Activated CD8-positive, alpha-beta T cell treated with anti-CD3 and anti-CD28 coated beads, Interleukin-2, amount 10 ng/mL, durations not matched to agents 7 days and 5 days (primary cell): ENCODE results near the gene PRPF8. TPM values are rescaled to one million over a fixed set of nuclear protein-coding genes. Genes with fewer than 3 reads are reported as not detected.
A peak's percentile ranks its signal among the peaks of the same experiment; 100 is the strongest.

Experiments used
- ATAC-seq: fragments of 150-1000 bp; cut with Tn5 transposase; one replicate; pipeline ENCODE4 v1.10.0; 2021; ENCODE audit warnings: moderate library complexity
- CTCF ChIA-PET: fragments of 350-600 bp; sonication (Branson Sonifier 250); formaldehyde crosslinking; loops from one replicate; lab custom pipeline; 2021; ENCODE audit warnings: antibody characterized with exemption; lab: Charles Lee
- POLR2A ChIA-PET: fragments of 350-600 bp; sonication (Branson Sonifier 250); formaldehyde crosslinking; loops from one replicate; lab custom pipeline; 2021; ENCODE audit warnings: antibody characterized with exemption; lab: Charles Lee
- DNase-seq: peaks from one replicate; pipeline ENCODE4 v3.0.0-alpha.2; 2020
- H3K27ac Mint-ChIP-seq: one replicate; pipeline ENCODE4 v1.8.0; 2021; ENCODE audit warnings: mild to moderate bottlenecking, mixed read lengths
- H3K27me3 Mint-ChIP-seq: one replicate; pipeline ENCODE4 v1.8.0; 2021; ENCODE audit warnings: low read depth, mixed read lengths
- H3K36me3 Mint-ChIP-seq: one replicate; pipeline ENCODE4 v1.8.0; 2021; ENCODE audit warnings: low read depth, mixed read lengths
- H3K4me1 Mint-ChIP-seq: one replicate; pipeline ENCODE4 v1.8.0; 2021; ENCODE audit warnings: low read depth, mixed read lengths
- H3K4me3 Mint-ChIP-seq: one replicate; pipeline ENCODE4 v1.8.0; 2021; ENCODE audit warnings: mild to moderate bottlenecking, mixed read lengths
- H3K9me3 Mint-ChIP-seq: one replicate; pipeline ENCODE4 v1.8.0; 2022; ENCODE audit warnings: mixed read lengths; ENCODE audit not compliant: insufficient read depth
- total RNA-seq, 2 experiments: library from RNA; stranded (reverse); gene quantifications; one replicate each; pipeline ENCODE4 v1.2.3, GENCODE V29; 2021

PRPF8 gene
- total RNA-seq, 2 experiments from 2014 or later: 309 to 321 TPM

DNA sequence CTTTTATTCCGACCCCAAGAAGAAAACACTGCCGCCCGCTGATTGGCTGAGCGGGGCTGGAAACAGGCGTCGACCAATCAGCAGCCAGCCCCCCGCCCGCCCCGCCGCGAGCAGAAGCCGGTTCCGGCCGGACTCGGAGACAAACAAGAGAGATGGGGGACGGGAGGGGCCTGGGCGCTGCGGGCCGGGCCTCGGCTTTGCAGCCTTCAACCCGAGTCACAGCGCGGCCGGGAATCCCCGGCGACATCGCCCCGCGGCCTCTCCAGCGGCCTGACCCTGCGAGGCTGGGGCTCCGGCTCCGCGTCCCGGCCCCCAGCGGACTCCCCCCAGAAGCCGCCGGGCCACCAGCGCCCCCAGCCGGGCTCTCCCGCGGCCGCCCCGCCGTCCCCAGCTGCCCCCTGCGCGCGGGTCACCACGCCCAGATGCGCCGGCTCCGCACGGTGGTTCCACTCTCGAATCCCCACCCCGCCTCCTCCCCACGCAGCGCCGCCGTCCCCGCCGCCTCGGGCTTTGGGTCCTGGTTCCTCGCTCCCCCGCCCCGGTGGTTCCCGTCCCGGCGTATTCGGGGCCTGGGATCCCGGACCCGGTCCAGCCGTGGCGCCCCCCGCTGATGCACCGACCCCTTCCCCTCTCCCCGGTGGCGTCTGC is 55.7 kb downstream of the PRPF8 start:
- ChIA-PET POLR2A (interaction anchor here (1.2 to 2.2 kb wide), 2 partner anchors 10 to 55 kb away, joined by 3 to 6 read pairs; no protein-coding TSS in a partner anchor), CTCF (interaction anchor here (0.8 to 6.6 kb wide), 16 partner anchors 10 to 297 kb away, joined by 3 to 94 read pairs (median 9); partner anchors contain the start of genes INPP5K and RILP)
- Mint-ChIP-seq H3K27ac (peak overlapping the region; percentile 77), H3K27me3 (peaks cover 22% of the 10 kb centered on the region), H3K9me3 (no peaks in the 10 kb centered on the region), H3K36me3 (no peaks in the 10 kb centered on the region), H3K4me3 (peak overlapping the region; percentile 85), H3K4me1 (peaks cover 28% of the 10 kb centered on the region)
- ATAC-seq: peak; percentile 85
- DNase-seq: peak; percentile 94

DNA sequence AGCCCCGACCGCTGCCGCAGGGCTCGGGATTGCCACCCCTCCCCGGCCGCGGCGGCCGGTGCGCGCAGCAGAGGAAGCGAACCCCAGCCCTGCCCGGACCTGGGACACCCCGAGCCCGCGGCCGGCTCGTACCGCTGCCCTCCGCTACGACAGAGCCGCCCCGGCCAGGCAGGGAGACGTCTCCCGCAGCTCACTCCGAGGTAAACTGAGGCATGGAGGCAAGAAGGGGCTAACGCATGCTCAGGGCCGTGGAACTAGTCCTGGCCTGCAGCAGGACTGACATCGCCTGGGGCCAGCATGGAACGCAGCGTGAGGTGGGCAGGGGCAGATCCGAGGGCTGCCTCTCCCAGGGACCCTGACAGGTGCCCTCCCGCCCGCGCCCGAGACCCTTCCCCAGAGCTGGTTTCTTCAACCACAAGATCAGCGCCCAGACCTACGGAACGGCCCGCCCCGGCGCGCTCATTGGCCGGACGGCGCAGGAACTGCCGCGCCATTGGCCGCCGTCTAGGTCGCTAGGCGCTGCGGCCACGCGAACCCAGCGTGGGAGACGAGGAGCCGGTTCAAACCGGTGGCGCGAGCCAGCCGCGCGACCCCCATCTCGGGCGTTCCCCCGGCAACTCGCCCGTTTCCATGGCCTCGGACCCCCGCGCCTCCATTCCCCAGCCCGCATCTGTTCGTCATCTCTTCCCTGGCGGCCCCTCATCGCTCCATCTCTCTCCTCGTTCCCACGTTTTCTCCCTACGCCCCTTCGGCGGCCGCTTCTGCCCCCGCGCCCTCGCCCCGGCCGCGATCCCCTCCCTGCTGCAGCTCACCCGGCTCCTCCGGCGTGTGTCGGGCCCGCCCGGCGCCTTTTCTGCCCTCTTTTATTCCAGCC is 56.4 kb downstream of the PRPF8 start, which contains the start of gene SLC43A2:
Gene SLC43A2 (minus strand): TSS at position 853 of the 874 bp plus-strand sequence. CDS start 960 bp downstream, outside the sequence.
- ChIA-PET POLR2A (interaction anchor here (0.5 to 2.2 kb wide), 3 partner anchors 21 to 260 kb away, joined by 3 to 6 read pairs (median 5); no protein-coding TSS in a partner anchor), CTCF (interaction anchor here (2.0 to 6.6 kb wide), 4 partner anchors 10 to 112 kb away, joined by 12 to 94 read pairs (median 18); partner anchors contain the start of gene INPP5K)
- ATAC-seq (peak; percentile 78), DNase-seq (peak; percentile 78)
- Mint-ChIP-seq H3K4me1 (peaks cover 28% of the 10 kb centered on the region), H3K27ac (peak within 1 kb of the TSS; percentile 78), H3K9me3 (no peaks in the 10 kb centered on the region), H3K4me3 (peak within 1 kb of the TSS; percentile 85), H3K27me3 (peaks cover 22% of the 10 kb centered on the region), H3K36me3 (no peaks in the 10 kb centered on the region)

DNA sequence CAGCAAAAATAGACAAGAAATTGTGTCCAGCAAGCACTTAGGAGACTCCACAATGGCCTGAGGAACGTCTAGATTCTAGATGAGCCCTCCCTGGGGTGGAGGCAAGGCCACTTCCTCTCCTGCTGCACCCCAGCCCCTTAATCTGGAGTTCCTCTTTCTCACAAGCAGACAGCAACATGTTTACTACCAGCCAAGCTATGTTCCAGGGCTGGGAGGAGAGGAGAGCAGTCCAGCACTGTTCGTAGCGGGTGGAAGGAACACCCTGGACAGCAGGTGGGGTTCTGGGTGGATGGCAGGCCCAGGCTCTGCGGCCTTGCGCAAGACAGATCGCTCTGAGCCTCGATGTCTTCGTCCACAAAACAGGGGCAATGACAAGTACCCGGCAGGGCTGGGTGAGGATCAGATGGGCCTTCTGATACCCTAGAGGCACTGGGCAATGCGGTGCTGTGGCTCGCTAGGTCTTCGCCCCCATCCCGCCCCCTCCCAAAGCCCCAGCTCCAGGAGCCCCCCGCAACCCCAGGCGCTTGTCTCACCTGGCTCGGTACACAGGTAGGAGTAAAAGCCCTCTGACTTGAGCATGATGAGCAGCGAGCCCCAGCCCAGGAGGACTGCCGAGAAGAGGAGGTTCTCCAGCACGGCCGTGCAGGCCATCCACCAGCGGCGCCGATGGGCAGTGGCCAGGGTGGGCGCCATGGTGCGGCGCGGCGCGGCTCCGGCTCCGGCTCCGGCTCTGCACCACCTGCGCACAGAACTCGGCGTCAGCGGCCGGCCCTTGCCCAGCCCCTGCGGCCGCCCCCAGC is 57.3 kb downstream of the PRPF8 start:
- Mint-ChIP-seq H3K27ac (no peak overlapping the region), H3K27me3 (peaks cover 22% of the 10 kb centered on the region), H3K4me1 (peaks cover 28% of the 10 kb centered on the region), H3K9me3 (no peaks in the 10 kb centered on the region), H3K4me3 (peak overlapping the region; percentile 40), H3K36me3 (no peaks in the 10 kb centered on the region)
- no peak for DNase-seq
- no peak for ATAC-seq
- ChIA-PET POLR2A (interaction anchor here (0.5 to 2.2 kb wide), 3 partner anchors 20 to 259 kb away, joined by 3 to 6 read pairs (median 5); no protein-coding TSS in a partner anchor), CTCF (interaction anchor here (1.4 to 6.6 kb wide), 2 partner anchors 54 to 262 kb away, joined by 3 to 94 read pairs; no protein-coding TSS in a partner anchor)

DNA sequence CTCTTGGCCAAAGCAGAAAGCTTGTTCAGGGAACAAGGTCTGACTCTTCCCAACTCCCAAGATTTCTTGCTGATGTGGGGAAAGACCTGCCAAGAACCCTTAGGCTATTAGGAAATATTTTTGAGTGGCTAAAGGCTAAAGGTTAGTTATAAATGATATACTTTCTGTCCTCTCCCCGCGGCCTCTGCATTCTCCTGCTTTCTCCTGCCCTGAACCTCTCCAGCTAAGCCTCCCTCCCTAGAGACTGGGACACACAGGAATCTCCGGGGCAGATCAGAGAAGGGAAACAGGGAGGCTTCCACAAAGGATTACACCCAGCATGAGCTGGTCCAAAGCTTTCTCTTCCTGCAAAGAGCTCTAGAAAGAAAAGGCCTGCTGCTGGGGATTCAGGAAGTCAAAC is 58.3 kb downstream of the PRPF8 start:
- peaks cover 28% of the 10 kb centered on the region for H3K4me1 Mint-ChIP-seq
- no peaks in the 10 kb centered on the region for H3K36me3 Mint-ChIP-seq
- ChIA-PET POLR2A (interaction anchor here (1.0 kb wide), 1 partner anchor 22 kb away, joined by 3 read pairs; no protein-coding TSS in a partner anchor), CTCF (interaction anchor here (1.4 to 6.6 kb wide), 2 partner anchors 53 to 261 kb away, joined by 3 to 94 read pairs; no protein-coding TSS in a partner anchor)
- H3K27me3 Mint-ChIP-seq: peaks cover 19% of the 10 kb centered on the region
- H3K4me3 Mint-ChIP-seq: no peak overlapping the region
- no peak overlapping the region for H3K27ac Mint-ChIP-seq
- no peak for DNase-seq
- no peaks in the 10 kb centered on the region for H3K9me3 Mint-ChIP-seq
- no peak for ATAC-seq

DNA sequence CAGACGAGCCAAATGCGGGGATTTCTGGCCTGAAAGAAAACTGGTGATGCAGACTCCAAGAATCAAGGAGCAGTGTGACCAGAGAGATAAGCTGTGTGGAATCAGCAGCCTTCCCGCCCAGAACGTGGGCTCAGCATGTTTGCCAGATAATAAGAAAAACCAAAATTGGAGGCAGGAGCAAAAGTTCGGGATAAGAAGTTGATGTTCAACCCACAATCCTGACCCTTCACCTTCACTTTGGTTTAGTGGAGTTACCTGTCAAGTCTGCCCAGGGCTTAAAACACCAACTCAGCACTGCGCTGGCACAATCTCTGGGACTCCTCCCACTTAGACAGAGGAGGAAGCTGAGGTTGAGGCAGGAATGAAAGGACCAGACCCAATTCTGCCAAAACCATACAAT is 59.1 kb downstream of the PRPF8 start:
- H3K4me3 Mint-ChIP-seq: no peak overlapping the region
- ChIA-PET POLR2A (no interaction called here), CTCF (interaction anchor here (1.4 to 6.6 kb wide), 2 partner anchors 52 to 260 kb away, joined by 3 to 94 read pairs; no protein-coding TSS in a partner anchor)
- no peaks in the 10 kb centered on the region for H3K9me3 Mint-ChIP-seq
- no peak overlapping the region for H3K27ac Mint-ChIP-seq
- ATAC-seq (no peak), DNase-seq (no peak)
- H3K36me3 Mint-ChIP-seq: no peaks in the 10 kb centered on the region
- H3K27me3 Mint-ChIP-seq: peaks cover 17% of the 10 kb centered on the region
- H3K4me1 Mint-ChIP-seq: peaks cover 26% of the 10 kb centered on the region

DNA sequence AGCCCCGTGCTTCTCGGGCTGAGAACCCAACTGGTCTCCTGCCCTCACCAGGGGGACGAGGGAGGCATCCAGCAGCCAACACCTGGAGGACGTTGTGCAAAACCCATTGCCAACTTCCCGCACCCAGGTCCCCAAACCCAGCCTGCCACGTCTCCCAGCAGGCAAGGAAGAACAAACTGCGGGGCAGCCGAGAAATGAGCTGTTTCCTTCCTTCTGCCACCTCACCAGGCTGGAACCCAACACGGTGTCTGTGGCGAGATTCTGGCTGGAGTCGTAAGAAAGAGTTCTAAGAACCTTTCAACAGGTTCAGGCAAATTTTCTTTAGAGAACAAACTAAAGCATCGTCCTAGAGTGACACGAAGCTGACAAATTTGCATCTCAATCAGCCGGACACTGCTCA is 59.6 kb downstream of the PRPF8 start:
- Mint-ChIP-seq H3K27me3 (peaks cover 14% of the 10 kb centered on the region), H3K27ac (no peak overlapping the region), H3K9me3 (no peaks in the 10 kb centered on the region), H3K36me3 (no peaks in the 10 kb centered on the region), H3K4me3 (no peak overlapping the region), H3K4me1 (peaks cover 22% of the 10 kb centered on the region)
- ATAC-seq: no peak
- ChIA-PET POLR2A (no interaction called here), CTCF (interaction anchor here (6.6 kb wide), 1 partner anchor 51 kb away, joined by 94 read pairs; no protein-coding TSS in a partner anchor)
- no peak for DNase-seq

DNA sequence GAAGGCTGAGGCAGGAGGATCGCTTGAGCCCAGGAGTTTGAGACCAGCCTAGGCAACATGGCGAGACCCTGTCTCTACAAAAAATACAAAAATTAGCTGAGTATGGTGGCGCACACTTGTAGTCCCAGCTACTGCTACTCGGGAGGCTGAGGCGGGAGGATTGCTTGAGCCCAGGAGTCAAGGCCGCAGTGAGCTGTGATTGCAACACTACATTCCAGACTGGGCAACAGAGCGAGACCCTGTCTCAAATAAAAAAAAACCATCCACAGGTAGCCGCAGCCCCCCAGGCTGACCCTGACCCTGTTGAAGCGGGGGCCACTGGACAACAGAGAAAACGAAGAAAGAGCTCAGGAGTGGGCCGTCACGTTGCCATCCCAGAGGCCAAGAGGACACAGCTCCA is 60.0 kb downstream of the PRPF8 start:
- H3K27ac Mint-ChIP-seq: no peak overlapping the region
- H3K36me3 Mint-ChIP-seq: no peaks in the 10 kb centered on the region
- H3K9me3 Mint-ChIP-seq: no peaks in the 10 kb centered on the region
- no peak overlapping the region for H3K4me3 Mint-ChIP-seq
- DNase-seq (no peak), ATAC-seq (no peak)
- CTCF ChIA-PET: interaction anchor here (0.6 to 6.6 kb wide), 2 partner anchors 51 to 393 kb away, joined by 3 to 94 read pairs; no protein-coding TSS in a partner anchor
- peaks cover 14% of the 10 kb centered on the region for H3K27me3 Mint-ChIP-seq
- H3K4me1 Mint-ChIP-seq: peaks cover 19% of the 10 kb centered on the region
- POLR2A ChIA-PET: no interaction called here

DNA sequence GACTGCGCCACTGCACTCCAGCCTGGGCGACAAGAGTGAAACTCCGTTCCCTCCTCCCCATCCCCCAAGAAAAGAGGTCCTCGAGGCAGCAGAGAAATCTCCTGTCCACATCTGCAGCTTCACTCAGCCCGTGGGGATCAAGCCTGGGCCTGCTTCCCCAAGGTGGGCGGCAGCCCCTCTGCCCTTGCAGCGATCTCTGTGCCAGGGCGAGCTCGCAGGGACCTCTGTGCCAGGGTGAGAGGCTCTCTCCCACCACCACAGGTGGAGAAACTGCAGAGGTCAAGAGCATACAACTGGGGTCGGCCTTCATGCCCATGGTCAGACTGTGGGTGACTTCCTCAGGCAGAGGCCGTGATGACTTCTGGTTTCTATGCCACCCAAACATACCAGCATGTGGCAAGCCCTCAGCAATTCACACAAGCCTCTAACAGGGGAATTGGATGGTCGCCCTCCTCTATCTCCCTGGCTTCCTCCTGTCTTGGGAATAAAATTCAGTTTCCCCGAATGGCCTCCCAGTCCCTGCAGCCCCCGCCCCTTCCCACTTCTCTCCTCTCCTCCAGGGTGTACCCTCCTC is 61.5 kb downstream of the PRPF8 start:
- no peak for ATAC-seq
- Mint-ChIP-seq H3K4me1 (peaks cover 9% of the 10 kb centered on the region), H3K4me3 (no peak overlapping the region), H3K9me3 (no peaks in the 10 kb centered on the region), H3K36me3 (no peaks in the 10 kb centered on the region), H3K27ac (no peak overlapping the region), H3K27me3 (peaks cover 14% of the 10 kb centered on the region)
- no peak for DNase-seq
- CTCF ChIA-PET: interaction anchor here (1.4 kb wide), 1 partner anchor 49 kb away, joined by 4 read pairs; no protein-coding TSS in a partner anchor
- POLR2A ChIA-PET: no interaction called here

DNA sequence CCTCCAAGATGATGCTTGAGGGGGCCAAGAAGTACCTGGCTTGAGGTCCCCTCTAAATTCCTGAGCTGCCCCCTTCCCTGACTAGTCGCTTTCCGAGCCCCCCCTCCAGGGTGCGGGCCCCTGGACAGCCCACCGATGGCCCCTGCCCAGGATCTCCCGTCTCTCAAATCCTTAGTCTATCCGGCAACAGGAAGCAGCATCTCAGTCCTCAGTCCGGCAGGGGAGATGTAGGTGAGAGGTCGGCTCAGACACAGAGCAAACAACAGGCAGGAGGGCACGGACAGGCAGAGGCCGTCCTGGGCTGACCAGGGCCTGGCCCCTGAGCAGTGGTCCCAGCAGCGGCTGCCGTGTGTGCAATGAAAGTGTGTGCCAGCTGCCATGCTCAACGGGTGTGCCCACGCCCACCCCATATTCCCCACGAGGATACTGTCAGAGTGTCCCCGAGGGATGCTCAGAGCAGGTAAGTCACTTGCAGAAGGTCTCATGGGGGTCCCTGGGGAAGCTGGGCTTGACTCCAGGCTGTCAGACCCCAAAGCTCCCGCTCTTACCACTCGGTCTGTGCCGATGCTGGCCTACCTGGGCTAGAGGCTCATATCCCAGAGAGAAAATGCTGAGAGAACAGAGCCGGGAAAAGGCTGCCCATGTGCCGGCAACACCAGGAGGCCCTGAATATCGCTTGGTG is 63.3 kb downstream of the PRPF8 start:
- H3K27me3 Mint-ChIP-seq: peaks cover 3% of the 10 kb centered on the region
- peaks cover 6% of the 10 kb centered on the region for H3K4me1 Mint-ChIP-seq
- H3K36me3 Mint-ChIP-seq: no peaks in the 10 kb centered on the region
- H3K27ac Mint-ChIP-seq: no peak overlapping the region
- ChIA-PET CTCF (interaction anchor here (1.4 kb wide), 1 partner anchor 47 kb away, joined by 4 read pairs; no protein-coding TSS in a partner anchor), POLR2A (interaction anchor here (0.6 kb wide), 1 partner anchor 105 kb away, joined by 3 read pairs; no protein-coding TSS in a partner anchor)
- no peaks in the 10 kb centered on the region for H3K9me3 Mint-ChIP-seq
- no peak overlapping the region for H3K4me3 Mint-ChIP-seq
- DNase-seq: no peak
- ATAC-seq: no peak

DNA sequence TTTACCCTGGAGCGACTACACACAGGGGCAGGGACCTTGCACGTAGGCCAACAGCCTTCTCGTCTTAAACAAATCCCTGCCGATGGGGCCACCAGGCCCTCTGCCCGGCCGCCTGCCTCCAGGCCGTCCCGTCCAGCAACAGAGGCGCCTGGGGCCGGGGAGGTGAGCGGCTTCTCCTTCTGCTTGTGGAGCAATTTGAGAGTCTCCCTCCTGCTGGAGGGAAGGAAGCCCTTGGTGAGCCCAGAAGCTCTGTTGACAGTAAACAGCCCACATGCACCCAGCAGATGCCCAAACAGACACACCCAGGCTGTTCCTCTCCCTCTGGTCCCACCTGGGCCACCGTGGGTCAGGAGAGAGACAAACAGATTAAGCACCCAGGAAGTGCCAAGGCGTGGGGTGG is 64.2 kb downstream of the PRPF8 start:
- Mint-ChIP-seq H3K4me3 (no peak overlapping the region), H3K4me1 (peaks cover 6% of the 10 kb centered on the region), H3K27me3 (no peaks in the 10 kb centered on the region), H3K36me3 (no peaks in the 10 kb centered on the region), H3K27ac (no peak overlapping the region), H3K9me3 (no peaks in the 10 kb centered on the region)
- ATAC-seq (no peak), DNase-seq (no peak)
- POLR2A ChIA-PET: no interaction called here
- CTCF ChIA-PET: no interaction called here
